ENCODE measurements around the gene FERMT1. TPM values are rescaled to one million over a fixed set of nuclear protein-coding genes. Genes with fewer than 3 reads are reported as not detected.

FERMT1 gene
- total RNA-seq, 4 donors from 2014 or later, result 0.78 to 3.5 (median 1.2) TPM

DNA sequence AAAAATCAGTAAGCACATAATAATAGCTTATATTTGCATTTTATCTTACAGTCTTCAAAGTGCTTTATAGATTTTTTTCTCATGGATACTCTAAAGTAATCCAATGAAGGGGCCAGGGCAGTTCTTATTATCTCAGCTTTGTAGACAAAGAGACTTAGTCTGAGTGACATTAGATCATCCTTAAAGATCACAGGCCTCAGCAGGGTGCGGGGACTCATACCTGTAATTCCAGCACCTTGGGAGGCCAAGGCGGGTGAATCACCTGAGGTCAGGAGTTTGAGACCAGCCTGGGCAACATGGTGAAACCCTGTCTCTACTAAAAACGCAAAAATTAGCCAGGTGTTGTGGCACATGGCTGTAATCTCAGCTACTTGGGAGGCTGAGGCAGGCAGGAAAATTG, 14.5 kb downstream of the FERMT1 start:
- Histone ChIP-seq H3K4me3 (no peak overlapping the region), H3K27me3 (no peaks in the 10 kb centered on the region), H3K9me3 (no peaks in the 10 kb centered on the region), H3K36me3 (no peaks in the 10 kb centered on the region), H3K4me1 (no peaks in the 10 kb centered on the region), H3K27ac (no peak overlapping the region)
- TF ChIP-seq CTCF (IDR thresholded peaks at IDR 0.05), result no peak
- WGBS, 2 donors, result 77 to 86% methylated on average over 3 of the region's 3 CpGs
- no peak for DNase-seq (ENCODE audit: low spot score in 2 of 2)

DNA sequence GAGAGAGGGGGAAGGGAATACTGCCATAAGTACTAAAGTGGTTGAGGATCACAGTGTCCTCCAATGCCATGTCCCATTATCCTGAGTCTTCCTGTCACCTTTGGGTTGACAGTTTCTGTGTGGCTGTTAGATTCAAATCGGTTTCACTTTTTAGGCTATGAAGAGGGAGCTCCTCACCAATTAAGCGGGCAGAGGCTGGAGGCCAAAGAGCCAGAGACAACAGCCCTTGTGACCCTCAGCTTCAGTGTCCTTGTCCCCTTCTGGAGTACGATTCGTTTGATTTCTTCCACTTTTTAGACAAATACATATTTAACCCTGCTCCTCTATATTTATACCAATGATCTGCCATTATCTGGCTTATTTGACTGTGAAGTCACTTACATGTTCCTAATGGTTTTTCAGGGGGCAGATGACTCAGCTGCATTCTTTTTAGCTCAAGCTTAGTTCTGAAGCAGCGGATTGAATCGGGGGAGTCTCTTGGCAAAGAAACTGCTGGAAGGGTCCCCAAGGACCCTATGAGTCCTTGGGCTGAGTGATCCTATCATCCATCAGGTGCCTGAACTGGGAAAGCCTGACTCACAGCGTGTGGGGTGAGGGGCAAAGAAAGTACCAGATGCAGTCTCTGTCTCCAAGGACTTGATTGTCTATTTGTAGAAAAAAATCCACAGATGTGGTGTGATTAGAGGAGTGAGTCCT, 18.2 kb downstream of the FERMT1 start:
- TF ChIP-seq POLR2A (IDR thresholded peaks at IDR 0.05) (no peak), EP300 (IDR thresholded peaks at IDR 0.05) (no peak), CTCF (IDR thresholded peaks at IDR 0.05) (no peak)
- Histone ChIP-seq H3K4me3 (no peak overlapping the region), H3K36me3 (no peaks in the 10 kb centered on the region), H3K9me3 (no peaks in the 10 kb centered on the region), H3K27ac (no peak overlapping the region), H3K27me3 (no peaks in the 10 kb centered on the region), H3K4me1 (no peaks in the 10 kb centered on the region)
- DNase-seq (ENCODE audit: low spot score in 2 of 2), result no peak
- WGBS, 2 donors, result 61 to 69% methylated on average over 7 of the region's 7 CpGs

DNA sequence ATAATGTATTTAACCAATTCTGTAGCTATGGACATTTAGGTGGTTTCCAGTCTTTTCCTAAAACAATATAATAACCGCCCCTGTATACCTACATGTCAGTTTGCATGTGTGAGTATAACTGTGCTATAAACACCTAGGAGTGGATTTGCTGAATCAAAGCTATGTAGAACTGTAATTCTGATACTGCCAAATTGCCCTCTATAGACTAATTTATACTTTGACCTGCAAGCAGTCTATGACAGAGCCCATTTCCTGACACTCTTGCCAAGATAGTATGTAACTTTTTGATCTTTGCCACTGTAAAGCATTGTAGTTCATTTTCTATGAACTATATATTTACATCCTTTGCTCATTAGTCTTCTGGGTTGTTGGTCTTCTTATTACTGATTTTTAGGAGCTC, 19.5 kb downstream of the FERMT1 start:
- no peaks in the 10 kb centered on the region for H3K4me1 ChIP-seq
- 88 to 91% methylated on average over 1 of the region's 1 CpG for WGBS, 2 donors
- no peak overlapping the region for H3K4me3 ChIP-seq
- H3K36me3 ChIP-seq, result no peaks in the 10 kb centered on the region
- no peaks in the 10 kb centered on the region for H3K9me3 ChIP-seq
- TF ChIP-seq EP300 (IDR thresholded peaks at IDR 0.05) (no peak), POLR2A (IDR thresholded peaks at IDR 0.05) (no peak), CTCF (IDR thresholded peaks at IDR 0.05) (no peak)
- H3K27me3 ChIP-seq, result no peaks in the 10 kb centered on the region
- DNase-seq (ENCODE audit: low spot score in 2 of 2), result no peak
- no peak overlapping the region for H3K27ac ChIP-seq

DNA sequence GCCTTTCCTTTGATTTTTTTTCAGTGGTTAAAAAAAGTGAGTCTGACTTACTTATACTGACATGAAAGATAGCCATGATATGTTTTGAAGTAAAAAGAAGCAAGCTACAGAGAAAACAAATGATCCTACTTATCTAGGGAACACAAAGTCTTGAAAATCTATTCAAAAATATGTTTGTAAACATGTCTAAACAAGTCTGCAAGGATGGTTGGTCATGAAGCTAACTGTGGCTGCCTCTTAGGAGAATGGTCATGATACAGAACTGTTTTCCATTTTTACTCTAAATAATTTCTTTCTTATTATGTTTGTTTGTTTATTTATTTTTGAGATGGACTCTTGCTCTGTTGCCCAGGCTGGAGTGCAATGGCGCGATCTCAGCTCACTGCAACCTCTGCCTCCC, 21.5 kb downstream of the FERMT1 start:
- H3K36me3 ChIP-seq, result no peaks in the 10 kb centered on the region
- WGBS, 2 donors, result 94 to 99% methylated on average over 2 of the region's 2 CpGs
- H3K27ac ChIP-seq, result no peak overlapping the region
- no peaks in the 10 kb centered on the region for H3K27me3 ChIP-seq
- no peak for DNase-seq (ENCODE audit: low spot score in 2 of 2)
- TF ChIP-seq POLR2A (IDR thresholded peaks at IDR 0.05) (no peak), EP300 (IDR thresholded peaks at IDR 0.05) (no peak), CTCF (IDR thresholded peaks at IDR 0.05) (no peak)
- no peaks in the 10 kb centered on the region for H3K9me3 ChIP-seq
- no peaks in the 10 kb centered on the region for H3K4me1 ChIP-seq
- H3K4me3 ChIP-seq, result no peak overlapping the region

DNA sequence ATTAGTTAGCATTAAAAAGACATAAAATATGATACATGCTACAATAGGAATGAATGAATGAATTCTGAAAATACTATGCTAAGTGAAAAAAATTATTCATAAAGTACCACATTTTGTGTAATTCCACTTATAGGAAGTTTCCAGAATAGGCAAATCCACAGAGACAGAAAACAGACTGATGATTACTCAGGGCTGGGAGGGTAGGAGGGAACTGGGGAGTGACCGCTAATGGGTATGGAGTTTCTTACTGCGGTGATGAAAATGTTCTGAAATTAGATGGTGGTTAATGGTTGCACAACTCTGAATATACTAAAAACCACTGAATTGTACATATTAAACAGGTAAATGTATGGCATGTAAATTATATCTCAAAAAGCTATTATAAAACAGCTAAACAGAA, 22.6 kb downstream of the FERMT1 start:
- Histone ChIP-seq H3K4me3 (no peak overlapping the region), H3K27ac (no peak overlapping the region), H3K36me3 (no peaks in the 10 kb centered on the region), H3K9me3 (no peaks in the 10 kb centered on the region), H3K4me1 (no peaks in the 10 kb centered on the region), H3K27me3 (no peaks in the 10 kb centered on the region)
- TF ChIP-seq POLR2A (IDR thresholded peaks at IDR 0.05) (no peak), EP300 (IDR thresholded peaks at IDR 0.05) (no peak), CTCF (IDR thresholded peaks at IDR 0.05) (no peak)
- WGBS, 2 donors, result 90 to 96% methylated on average over 2 of the region's 2 CpGs
- no peak for DNase-seq (ENCODE audit: low spot score in 2 of 2)

Measured in tibial nerve (tissue), 4 donors.